Upper lobe of left lung (tissue), 4 donors: ENCODE data around the gene SLC9C1.

Source experiments
- CTCF ChIP-seq, 6 experiments: fragments of 450-650 bp in 4 of 6; fragments of 200-600 bp in 2 of 6; sonication (generic) in 2 of 6; IDR thresholded peaks; one replicate each; pipeline ENCODE4 v1.5.1; 2016 to 2019; ENCODE audit warnings: antibody characterized with exemption in 6 of 6
- POLR2A ChIP-seq, 4 donors: fragments of 450-650 bp; IDR thresholded peaks; one replicate each; pipeline ENCODE4 v1.5.1; 2016 to 2017; ENCODE audit warnings: antibody characterized with exemption in 4 of 4, mild to moderate bottlenecking in 2 of 4

- TF ChIP-seq CTCF (IDR thresholded peaks at IDR 0.05) (no peak), POLR2A (IDR thresholded peaks at IDR 0.05) (no peak)
These were observed 176.6 kb downstream of the SLC9C1 start for GRCh38 chr3:112117415-112117814.
